ENCODE results near the gene ISCU.
"Not testable (repeated sequence)": the region's sequence is repeated elsewhere in the genome, so short reads cannot be mapped to it uniquely, and the experiment has no call there.

ISCU gene

DNA sequence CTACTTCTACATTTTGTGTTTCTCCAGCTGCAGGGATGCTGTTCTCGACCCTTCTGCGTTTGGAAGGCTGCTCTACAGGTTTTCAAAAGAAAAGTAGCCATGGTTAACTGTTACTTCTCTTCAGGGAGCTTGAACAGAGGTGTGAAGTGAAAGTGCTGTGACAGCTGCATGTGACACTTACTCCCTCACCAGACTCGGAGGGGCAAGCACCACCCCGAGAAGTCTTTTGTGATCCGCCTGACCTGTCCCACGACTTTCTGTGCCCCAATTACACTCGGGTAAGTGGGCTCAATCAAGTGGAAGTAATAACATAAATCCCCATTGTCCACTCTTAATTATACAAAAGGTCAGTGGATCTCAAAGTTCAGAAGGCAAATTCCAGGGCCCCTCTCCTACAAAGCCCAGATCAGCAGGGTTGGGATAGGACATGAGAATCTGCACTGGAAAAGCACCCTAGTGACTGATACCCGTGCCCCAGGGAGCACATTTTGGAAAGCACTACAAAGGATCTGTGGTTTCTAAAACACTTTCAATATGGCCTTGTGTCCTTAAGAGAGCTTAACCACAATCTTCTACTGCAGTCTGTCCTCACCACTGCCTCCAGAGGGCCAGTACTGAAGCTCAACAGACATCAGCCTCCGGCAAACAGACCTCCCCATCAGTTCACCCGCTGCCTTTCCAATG is 35.8 kb upstream of the ISCU start:
- FAIRE-seq, result no peak
- no peak for DNase-seq (ENCODE audit: insufficient read length, low spot score)
- no peak for TF ChIP-seq POLR2A (IDR thresholded peaks at IDR 0.05; ENCODE audit: low read depth, low read length)

DNA sequence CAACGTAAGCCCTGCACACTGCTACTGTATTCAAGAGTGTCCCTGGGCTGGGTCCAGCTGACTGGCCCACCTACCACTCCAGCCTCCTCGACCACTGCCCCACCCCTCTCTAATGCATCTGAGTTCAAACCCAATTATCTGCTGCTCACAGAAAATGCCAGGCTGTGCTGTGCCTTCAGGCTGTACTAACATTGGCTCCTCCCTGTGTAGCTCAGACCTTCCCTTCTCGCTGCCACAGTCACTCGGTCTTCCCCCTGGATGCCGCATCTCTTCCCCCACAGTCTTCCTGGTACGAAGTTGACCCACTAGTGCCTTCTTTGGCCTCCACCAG is 35.3 kb upstream of the ISCU start:
- no peak for DNase-seq (ENCODE audit: insufficient read length, low spot score)
- TF ChIP-seq POLR2A (IDR thresholded peaks at IDR 0.05; ENCODE audit: low read depth, low read length), result no peak
- FAIRE-seq, result no peak

DNA sequence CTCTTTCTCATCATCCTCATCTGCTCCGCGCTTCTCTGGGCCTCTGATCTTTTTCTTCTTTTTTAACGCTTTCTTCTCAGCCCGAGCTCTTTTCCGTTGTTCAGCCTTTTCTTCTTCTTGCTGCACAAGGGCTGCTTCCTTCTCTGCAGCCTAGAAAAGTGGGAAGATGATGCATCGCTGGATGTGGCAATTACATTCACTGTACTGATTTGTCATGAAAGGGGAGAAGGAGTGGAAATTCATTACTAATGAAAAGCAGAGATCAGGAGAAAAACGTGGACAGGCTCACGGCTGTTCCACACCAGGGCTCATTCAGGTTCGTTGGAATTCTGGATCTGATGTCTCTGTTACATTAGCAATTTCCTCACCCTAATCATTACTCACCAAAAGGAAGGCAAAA is 32.2 kb upstream of the ISCU start:
- no peak for TF ChIP-seq POLR2A (IDR thresholded peaks at IDR 0.05; ENCODE audit: low read depth, low read length)
- no peak for DNase-seq (ENCODE audit: insufficient read length, low spot score)
- FAIRE-seq, result no peak

DNA sequence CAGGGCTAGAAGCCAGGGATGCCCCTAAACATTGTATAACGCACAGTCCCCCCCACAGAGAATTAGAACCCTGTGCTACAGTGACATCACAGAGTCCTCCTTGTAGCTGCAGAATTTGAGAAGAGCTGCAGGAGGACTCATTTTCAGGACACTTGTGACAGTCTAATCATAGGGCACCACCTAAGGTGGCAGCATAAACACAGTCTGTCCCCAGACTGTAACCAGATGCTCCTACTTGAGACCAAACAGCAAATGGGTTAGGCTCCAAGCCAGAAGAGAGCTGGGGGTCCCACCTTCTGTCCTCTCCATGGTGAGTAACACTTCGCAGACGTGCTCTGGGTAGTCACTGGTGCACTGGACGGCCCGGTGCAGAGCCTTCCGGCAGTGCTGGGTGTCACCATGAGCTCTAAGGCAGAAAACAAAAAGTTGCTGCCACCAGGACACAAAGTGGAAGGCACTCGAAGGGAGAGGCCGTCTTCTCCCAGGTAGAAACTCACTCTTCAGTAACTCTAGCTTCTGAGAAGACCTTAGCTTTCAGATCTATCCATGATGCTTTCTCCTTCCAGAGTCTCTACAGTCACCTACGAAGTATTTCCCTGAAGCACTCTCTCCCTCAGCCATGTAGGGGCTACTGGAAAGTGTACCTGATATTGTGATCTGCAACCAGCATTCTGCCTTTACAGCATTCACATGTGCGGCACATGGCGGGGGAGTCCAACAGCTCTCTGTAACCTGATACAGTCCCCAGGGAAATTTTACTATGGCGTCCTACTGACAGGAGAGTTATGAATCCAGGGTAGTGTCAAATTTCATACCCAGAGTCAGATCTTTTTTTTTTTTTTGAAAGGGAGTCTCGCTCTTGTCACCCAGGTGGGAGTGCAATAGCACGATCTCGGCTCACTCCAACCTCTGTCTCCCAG is 30.2 kb upstream of the ISCU start:
- DNase-seq (ENCODE audit: insufficient read length, low spot score) (no peak), FAIRE-seq (no peak)
- no peak for TF ChIP-seq POLR2A (IDR thresholded peaks at IDR 0.05; ENCODE audit: low read depth, low read length)

DNA sequence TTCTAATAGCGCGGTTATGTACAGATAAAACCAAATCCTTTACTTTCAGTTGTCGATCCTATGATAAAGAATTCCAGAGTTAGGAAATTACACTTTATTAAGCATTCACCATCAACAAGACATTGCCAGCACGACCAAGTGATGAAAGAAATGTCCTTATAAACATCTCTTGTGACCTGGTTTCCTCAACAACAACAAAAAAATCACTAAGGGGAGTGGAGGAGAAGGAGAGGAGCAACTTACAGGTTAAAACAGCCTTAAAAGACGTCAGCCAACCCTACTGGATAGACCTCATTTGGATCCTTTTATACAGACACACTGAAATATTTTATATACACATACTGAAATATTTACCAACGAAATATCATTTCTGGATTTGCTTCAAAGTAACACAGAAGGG is 24.2 kb upstream of the ISCU start:
- TF ChIP-seq POLR2A (IDR thresholded peaks at IDR 0.05; ENCODE audit: low read depth, low read length), result no peak
- FAIRE-seq (no peak), DNase-seq (ENCODE audit: insufficient read length, low spot score) (no peak)

DNA sequence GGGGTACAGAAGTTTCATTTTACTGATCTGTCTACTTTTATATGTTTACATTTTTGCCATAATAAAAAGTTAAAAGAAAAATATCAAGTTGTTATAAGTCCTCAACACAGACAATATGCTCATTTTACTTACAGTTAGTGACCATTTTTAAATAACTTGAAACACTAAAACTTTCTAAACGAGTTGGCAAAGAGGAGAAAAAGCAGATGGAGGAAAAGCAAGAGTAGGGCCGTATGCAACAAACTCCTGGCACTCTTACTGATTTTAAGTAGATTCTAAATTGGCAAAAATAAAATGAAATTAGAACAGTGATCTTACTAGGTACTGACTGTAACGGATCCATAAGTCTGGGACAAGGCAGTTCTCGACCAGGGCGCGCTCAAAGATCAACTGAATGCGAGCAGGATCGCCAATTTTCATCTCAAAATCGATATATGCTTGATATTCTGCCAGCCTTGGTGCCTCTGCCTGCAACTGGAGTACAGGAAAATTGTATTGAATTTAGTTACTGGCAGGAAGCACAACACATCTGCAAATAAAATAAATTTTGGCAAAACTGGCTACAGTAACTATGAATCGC is 23.7 kb upstream of the ISCU start:
- FAIRE-seq (no peak), DNase-seq (ENCODE audit: insufficient read length, low spot score) (no peak)
- no peak for TF ChIP-seq POLR2A (IDR thresholded peaks at IDR 0.05; ENCODE audit: low read depth, low read length)

DNA sequence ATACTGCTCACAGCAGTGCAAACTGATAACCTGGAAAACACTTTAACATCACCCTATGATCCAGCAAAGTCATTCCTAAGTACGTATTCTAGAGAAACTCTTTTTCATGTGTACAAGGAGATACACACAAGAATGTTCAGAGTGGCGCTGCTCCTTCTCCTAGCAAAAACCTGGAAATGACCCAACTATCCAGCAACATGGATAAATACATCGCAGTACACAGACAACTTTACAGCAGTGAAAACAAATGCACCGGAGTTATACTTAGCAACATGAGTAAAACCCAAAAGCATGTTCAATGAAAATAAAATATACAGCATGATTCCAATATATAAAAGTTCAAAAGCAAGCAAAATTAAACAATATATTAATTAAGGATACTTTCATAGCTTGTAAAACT is 20.1 kb upstream of the ISCU start:
- DNase-seq (ENCODE audit: insufficient read length, low spot score) (no peak), FAIRE-seq (no peak)
- TF ChIP-seq POLR2A (IDR thresholded peaks at IDR 0.05; ENCODE audit: low read depth, low read length), result no peak

DNA sequence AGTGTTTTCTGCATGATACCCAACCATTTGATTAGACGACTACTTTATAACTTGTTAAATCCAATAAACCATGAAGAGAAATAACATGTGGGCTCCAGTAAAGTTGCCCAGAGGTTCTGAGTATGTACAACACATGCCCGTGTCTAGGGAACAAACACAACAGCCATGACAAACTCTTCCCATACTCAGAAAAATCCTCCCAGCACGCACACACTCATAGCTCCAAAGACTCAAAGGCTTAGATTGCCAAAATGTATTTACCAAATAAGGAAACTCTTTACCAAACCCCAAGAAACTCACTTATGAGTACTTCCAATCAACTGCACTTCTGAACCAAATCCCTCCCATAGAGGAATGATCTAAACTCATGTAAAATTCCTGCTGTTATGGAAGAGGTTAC is 18.7 kb upstream of the ISCU start:
- DNase-seq (ENCODE audit: insufficient read length, low spot score), result no peak
- no peak for TF ChIP-seq POLR2A (IDR thresholded peaks at IDR 0.05; ENCODE audit: low read depth, low read length)
- FAIRE-seq, result no peak

DNA sequence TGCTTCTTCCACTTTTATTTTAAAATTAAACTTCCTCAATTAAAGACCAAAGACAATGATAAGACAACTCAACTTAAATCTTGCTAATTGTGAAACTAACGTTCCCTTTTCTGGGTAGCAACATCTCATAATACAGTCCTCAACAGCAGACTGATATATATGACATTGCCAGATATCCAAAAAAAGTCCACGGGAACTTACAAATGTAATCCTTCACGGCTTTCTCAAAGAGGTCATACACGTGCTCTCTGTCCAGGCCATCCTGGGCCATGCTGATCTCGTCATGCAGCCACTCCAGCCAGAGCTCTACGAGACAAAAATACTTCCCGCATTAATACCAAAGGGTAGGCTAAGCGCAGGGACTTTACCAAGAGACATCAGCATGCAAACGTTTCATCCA is 14.7 kb upstream of the ISCU start:
- DNase-seq (ENCODE audit: insufficient read length, low spot score) (no peak), FAIRE-seq (no peak)
- TF ChIP-seq POLR2A (IDR thresholded peaks at IDR 0.05; ENCODE audit: low read depth, low read length), result no peak

DNA sequence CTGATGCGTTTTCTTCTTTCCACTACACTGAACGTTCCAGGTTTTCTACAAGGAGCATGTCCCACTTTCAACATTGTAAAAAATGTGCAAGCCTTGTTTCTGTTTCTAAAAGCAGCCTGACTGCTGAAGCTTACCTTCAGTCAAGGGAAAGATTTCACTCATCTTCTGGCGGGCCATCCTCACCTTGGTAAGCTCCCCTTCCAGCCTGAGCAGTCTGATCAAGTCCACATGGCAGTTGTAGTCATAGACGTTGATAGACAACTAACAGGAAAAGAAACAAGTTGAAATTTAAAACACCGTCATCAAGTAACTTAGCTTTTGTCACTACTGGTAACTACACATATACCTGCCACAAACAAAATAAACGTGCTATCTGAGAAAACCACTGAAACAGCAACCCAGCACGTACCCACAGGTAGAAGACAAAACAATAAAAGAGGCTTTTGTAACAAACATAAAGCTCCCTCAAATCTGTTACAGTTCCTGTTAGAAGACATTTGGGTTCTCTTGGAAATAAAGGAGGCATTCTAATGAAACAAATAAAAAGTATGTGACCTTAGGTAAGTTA is 13.4 kb upstream of the ISCU start:
- no peak for FAIRE-seq
- no peak for TF ChIP-seq POLR2A (IDR thresholded peaks at IDR 0.05; ENCODE audit: low read depth, low read length)
- no peak for DNase-seq (ENCODE audit: insufficient read length, low spot score)

DNA sequence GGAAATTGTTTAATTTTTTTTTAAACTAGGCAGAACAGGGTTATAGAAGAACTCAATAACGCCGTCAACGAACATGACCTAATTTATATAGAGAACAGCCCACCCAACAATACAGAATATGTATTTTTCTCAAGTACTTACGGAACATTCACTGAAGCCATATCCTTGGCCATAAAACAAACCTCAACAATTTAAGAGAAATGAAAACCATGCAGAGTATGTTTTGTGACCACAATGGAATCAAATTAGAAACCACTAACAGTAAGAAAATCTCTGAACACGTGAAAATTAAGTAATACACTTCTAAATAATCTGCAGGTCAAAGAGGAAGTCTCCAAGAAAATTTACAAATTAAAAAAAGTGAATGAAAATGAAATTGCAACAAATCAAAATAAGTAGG is 10.9 kb upstream of the ISCU start:
- TF ChIP-seq POLR2A (IDR thresholded peaks at IDR 0.05; ENCODE audit: low read depth, low read length), result no peak
- no peak for FAIRE-seq
- DNase-seq (ENCODE audit: insufficient read length, low spot score), result no peak

DNA sequence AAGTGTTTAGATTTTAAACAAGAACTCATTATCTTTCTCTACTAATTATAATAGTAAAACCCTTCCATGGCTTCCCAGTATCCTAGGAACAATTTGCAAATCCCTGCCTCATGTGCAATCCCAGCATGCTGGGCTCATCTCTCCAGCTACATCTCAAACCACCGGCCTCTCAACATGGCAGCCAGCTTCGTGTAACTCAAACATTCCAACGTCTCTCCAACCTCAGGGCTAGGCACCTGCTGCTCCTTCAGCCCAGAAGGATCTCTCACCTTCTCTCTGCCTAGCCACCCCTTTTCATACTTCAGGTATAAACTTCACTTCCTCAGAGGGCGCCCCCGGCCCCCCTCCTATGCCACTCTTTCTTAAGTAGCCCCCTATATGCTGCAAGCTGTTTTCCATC is 8.6 kb upstream of the ISCU start:
- DNase-seq (ENCODE audit: insufficient read length, low spot score) (no peak), FAIRE-seq (no peak)
- TF ChIP-seq POLR2A (IDR thresholded peaks at IDR 0.05; ENCODE audit: low read depth, low read length), result no peak

DNA sequence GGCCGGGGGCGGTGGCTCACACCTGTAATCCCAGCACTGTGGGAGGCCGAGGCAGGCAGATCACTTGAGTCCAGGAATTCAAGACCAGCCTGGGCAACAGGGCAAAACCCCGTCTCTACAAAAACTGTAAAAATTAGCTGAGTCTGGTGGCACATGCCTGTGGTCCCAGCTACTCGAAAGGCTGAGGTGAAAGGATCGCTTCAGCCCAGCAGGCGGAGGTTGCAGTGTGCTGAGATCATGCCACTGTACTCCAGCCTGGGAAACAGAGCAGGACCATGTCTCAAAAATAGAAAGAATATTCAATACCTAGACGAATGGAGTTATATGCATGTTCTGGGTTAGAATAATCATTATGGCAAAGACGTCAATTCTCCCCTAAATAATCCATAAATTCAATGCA is 7.0 kb upstream of the ISCU start:
- DNase-seq (ENCODE audit: insufficient read length, low spot score); FAIRE-seq: not testable (repeated sequence)

DNA sequence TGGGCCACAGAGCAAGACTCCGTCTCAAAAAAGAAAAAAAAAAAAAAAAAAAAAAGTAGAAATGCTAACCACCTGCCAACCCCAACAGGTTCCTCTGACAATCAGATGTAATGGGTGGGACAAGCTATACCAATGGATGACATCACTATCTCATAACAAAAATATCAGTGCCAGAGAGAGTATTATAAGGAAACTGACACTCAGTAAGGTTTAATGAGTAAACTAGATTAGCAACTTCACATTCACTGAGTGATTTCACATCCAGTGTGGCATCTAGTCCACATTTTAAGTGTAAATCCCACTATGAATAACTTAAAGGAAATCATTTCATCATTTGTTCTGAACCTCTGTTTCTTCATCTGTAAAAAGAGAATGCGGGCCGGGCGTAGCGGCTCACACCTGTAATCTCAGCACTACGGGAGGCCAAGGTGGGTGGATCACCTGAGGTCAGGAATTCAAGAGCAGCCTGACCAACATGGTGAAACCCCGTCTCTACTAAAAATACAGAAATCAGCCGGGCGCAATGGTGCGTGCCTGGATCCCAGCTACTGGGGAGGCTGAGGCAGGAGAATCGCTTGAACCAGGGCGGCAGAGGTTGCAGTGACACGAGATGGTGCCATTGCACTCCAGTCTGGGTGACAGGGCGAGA is 3.3 kb upstream of the ISCU start:
- FAIRE-seq (no peak), DNase-seq (ENCODE audit: insufficient read length, low spot score) (no peak)
- TF ChIP-seq POLR2A (IDR thresholded peaks at IDR 0.05; ENCODE audit: low read depth, low read length), result no peak
